ENCODE measurements around the gene BARHL2. TPM values are rescaled to one million over a fixed set of nuclear protein-coding genes. Genes with fewer than 3 reads are reported as not detected.

Gene BARHL2
- polyA plus RNA-seq, 2 of the 4 experiments (the other 2 are of a cell fraction), result not detected

DNA sequence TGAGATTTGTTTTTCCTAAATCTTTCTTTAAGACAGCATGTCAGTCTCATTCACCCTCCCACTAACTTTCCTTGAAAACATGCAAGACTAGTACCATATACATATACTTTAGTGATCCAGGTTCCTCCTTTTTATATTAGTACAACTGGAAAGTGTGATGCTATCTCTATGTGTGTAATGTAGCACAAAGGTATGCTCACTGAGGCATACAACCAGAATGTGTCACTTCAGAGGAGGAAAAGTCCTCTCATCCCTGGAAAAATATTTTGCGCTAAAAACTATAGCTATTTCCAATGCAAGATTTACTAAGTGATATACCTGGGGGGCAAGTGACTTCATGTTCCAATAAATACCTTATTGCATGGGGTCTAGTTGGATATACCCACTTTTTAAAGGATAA is 45.9 kb downstream of the BARHL2 start:
- no peak for FAIRE-seq
- H3K4me3 ChIP-seq, result no peak overlapping the region
- H3K4me2 ChIP-seq, result no peak overlapping the region
- no peak for DNase-seq (ENCODE audit: low read depth in 1 of 2, low spot score in 1 of 2)
- H3K4me1 ChIP-seq, result no peaks in the 10 kb centered on the region
- H3K9me3 ChIP-seq, result no peaks in the 10 kb centered on the region
- 94% methylated on average over 1 of the region's 1 CpG for WGBS (ENCODE audit: missing lambda C conversion rate)
- no peak for ATAC-seq
- no peak overlapping the region for H3K27ac ChIP-seq
- no peak for TF ChIP-seq HOXA7 (CRISPR knock-in tag; IDR thresholded peaks at IDR 0.05)
- TF ChIP-seq E2F6 (IDR thresholded peaks at IDR 0.05; ENCODE audit: borderline replicate concordance, low read depth), result no peak
- TF ChIP-seq, protein P1, sequence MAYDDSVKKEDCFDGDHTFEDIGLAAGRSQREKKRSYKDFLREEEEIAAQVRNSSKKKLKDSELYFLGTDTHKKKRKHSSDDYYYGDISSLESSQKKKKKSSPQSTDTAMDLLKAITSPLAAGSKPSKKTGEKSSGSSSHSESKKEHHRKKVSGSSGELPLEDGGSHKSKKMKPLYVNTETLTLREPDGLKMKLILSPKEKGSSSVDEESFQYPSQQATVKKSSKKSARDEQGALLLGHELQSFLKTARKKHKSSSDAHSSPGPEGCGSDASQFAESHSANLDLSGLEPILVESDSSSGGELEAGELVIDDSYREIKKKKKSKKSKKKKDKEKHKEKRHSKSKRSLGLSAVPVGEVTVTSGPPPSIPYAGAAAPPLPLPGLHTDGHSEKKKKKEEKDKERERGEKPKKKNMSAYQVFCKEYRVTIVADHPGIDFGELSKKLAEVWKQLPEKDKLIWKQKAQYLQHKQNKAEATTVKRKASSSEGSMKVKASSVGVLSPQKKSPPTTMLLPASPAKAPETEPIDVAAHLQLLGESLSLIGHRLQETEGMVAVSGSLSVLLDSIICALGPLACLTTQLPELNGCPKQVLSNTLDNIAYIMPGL (CRISPR knock-in tag; IDR thresholded peaks at IDR 0.05; ENCODE audit: borderline replicate concordance), result no peak
- no peak for TF ChIP-seq FOSB (CRISPR knock-in tag; IDR thresholded peaks at IDR 0.05)
- no peak for TF ChIP-seq HEYL (CRISPR knock-in tag; IDR thresholded peaks at IDR 0.05)
- TF ChIP-seq BCL3 (IDR thresholded peaks at IDR 0.05), result no peak
- TF ChIP-seq, protein P2, sequence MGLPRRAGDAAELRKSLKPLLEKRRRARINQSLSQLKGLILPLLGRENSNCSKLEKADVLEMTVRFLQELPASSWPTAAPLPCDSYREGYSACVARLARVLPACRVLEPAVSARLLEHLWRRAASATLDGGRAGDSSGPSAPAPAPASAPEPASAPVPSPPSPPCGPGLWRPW (IDR thresholded peaks at IDR 0.05), result no peak
- TF ChIP-seq, protein P3, sequence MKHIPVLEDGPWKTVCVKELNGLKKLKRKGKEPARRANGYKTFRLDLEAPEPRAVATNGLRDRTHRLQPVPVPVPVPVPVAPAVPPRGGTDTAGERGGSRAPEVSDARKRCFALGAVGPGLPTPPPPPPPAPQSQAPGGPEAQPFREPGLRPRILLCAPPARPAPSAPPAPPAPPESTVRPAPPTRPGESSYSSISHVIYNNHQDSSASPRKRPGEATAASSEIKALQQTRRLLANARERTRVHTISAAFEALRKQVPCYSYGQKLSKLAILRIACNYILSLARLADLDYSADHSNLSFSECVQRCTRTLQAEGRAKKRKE (CRISPR knock-in tag; IDR thresholded peaks at IDR 0.05; ENCODE audit: low read depth), result no peak
- TF ChIP-seq SREBF2 (IDR thresholded peaks at IDR 0.05), result no peak
- no peak for TF ChIP-seq RCOR1 (IDR thresholded peaks at IDR 0.05; ENCODE audit: low read depth, low read length)
- no peak for TF ChIP-seq ZC3H11A (IDR thresholded peaks at IDR 0.05)
- ChIA-PET POLR2A (no interaction called here), CTCF (no interaction called here)

Data from A549 (cell line).